Fibroblast of lung (primary cell): Measurements from ENCODE around the gene KCND3. TPM values are rescaled to one million over a fixed set of nuclear protein-coding genes. Genes with fewer than 3 reads are reported as not detected.

Experiments
- DNase-seq, 2 donors: peaks; one replicate each; pipeline versions ENCODE4 v3.0.0 to v3.0.0-alpha.2; 2010; ENCODE audit warnings: low read depth in 2 of 2
- H2AFZ ChIP-seq: 2 replicates; pipeline ENCODE4 v1.5.1; 2012; ENCODE audit warnings: low read length, control low read depth, inconsistent platforms
- H3K27ac ChIP-seq: 2 replicates; pipeline ENCODE4 v1.5.1; 2011; ENCODE audit warnings: low read length, control low read depth; ENCODE audit not compliant: insufficient read depth
- H3K27me3 ChIP-seq: 2 replicates; pipeline ENCODE4 v1.5.1; 2011; ENCODE audit warnings: mild to moderate bottlenecking, low read length; ENCODE audit not compliant: control insufficient read depth, insufficient read depth
- H3K36me3 ChIP-seq: 2 replicates; pipeline ENCODE4 v1.5.1; 2011; ENCODE audit warnings: low read length; ENCODE audit not compliant: control insufficient read depth, insufficient read depth
- H3K4me1 ChIP-seq: 2 replicates; pipeline ENCODE4 v1.5.1; 2011; ENCODE audit warnings: low read length; ENCODE audit not compliant: control insufficient read depth, insufficient read depth; ENCODE audit errors: extremely low read depth
- H3K4me2 ChIP-seq: 2 replicates; pipeline ENCODE4 v1.5.1; 2011; ENCODE audit warnings: low read length, control low read depth; ENCODE audit not compliant: insufficient read depth; ENCODE audit errors: extremely low read depth
- H3K4me3 ChIP-seq, 4 experiments: fragments of 200-600 bp in 1 of 4; sonication (generic) in 1 of 4; replicated peaks in 1 of 4; 2 replicates each; pipeline ENCODE4 v1.5.1; 2011 to 2016; ENCODE audit warnings: low read length in 4 of 4, low read depth in 3 of 4, mild to moderate bottlenecking in 3 of 4, control low read depth in 2 of 4, inconsistent platforms in 1 of 4, mixed read lengths in 1 of 4; ENCODE audit not compliant: insufficient read depth in 1 of 4; ENCODE audit errors: control extremely low read depth in 1 of 4
- H3K79me2 ChIP-seq: 2 replicates; pipeline ENCODE4 v1.5.1; 2012; ENCODE audit warnings: mild to moderate bottlenecking, low read length, inconsistent platforms; ENCODE audit not compliant: control insufficient read depth, insufficient read depth
- H3K9ac ChIP-seq: 2 replicates; pipeline ENCODE4 v1.5.1; 2011; ENCODE audit warnings: mild to moderate bottlenecking, low read length, control low read depth; ENCODE audit not compliant: insufficient read depth
- H3K9me3 ChIP-seq: 2 replicates; pipeline ENCODE4 v1.5.1; 2012; ENCODE audit warnings: low read depth, low read length; ENCODE audit not compliant: control insufficient read depth, insufficient read depth
- H4K20me1 ChIP-seq: 2 replicates; pipeline ENCODE4 v1.5.1; 2011; ENCODE audit warnings: low read length; ENCODE audit not compliant: control insufficient read depth, insufficient read depth; ENCODE audit errors: extremely low read depth
- EZH2 ChIP-seq: IDR thresholded peaks from 2 replicates; pipeline ENCODE4 v1.5.1; 2012; ENCODE audit warnings: low read length, control low read depth, mild to moderate bottlenecking; ENCODE audit errors: missing control alignments
- polyA plus RNA-seq, 2 donors: library from polyadenylated mRNA; depleted of rRNA in 1 of 2; stranded (reverse) in 1 of 2; unstranded in 1 of 2; fragments of >200 nt; gene quantifications; 2 replicates each; pipeline ENCODE4 v1.2.1, GENCODE V29; 2011 to 2012; ENCODE audit warnings: missing spikeins in 1 of 2
- total RNA-seq: library from RNA; depleted of rRNA; stranded (reverse); fragments of >200 nt; gene quantifications from 2 replicates; pipeline ENCODE4 v1.2.1, GENCODE V29; 2014
- TF ChIP-seq, protein P1 (sequence below), 2 donors: IDR thresholded peaks in 1 of 2; conservative IDR thresholded peaks in 1 of 2; 1 replicate in 1 of 2; 2 replicates in 1 of 2; pipeline ENCODE4 v1.5.1; 2011 to 2012; ENCODE audit warnings: low read length in 2 of 2, control low read depth in 1 of 2, inconsistent platforms in 1 of 2, low read depth in 1 of 2, mild to moderate bottlenecking in 1 of 2

The KCND3 gene
- total and polyA plus RNA-seq, 2 donors (not counting 1 experiment from before 2014, with no cell fraction given), result 0.66 to 9.3 TPM

DNA sequence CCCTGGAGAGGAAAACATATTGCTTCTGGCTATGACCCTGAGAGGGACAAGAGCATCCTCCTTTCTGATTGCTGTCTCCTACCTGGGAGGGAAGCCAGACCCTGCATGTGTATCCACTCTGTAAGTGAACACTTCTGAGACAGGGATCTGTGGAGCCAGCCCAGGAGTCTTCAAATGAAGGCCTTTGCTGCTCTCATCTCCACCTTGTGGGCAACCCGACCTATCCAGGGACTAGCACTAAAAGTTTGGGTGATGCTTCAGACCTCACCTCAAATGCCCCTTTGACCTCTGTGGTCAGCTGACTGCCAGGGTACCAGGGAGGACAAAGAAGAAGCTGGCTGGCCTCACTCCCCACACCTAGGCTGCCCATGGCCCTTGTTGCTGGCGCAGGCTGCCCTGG lies 64.7 kb downstream of the KCND3 start:
- Histone ChIP-seq H4K20me1 (no peaks in the 10 kb centered on the region), H3K4me1 (no peaks in the 10 kb centered on the region), H3K4me2 (no peak overlapping the region), H3K9me3 (no peaks in the 10 kb centered on the region), H3K27ac (no peak overlapping the region), H3K4me3 (no peak overlapping the region), H3K9ac (no peak overlapping the region), H3K79me2 (no peaks in the 10 kb centered on the region), H2AFZ (no peak overlapping the region), H3K36me3 (no peaks in the 10 kb centered on the region), H3K27me3 (no peaks in the 10 kb centered on the region)
- no peak for DNase-seq
- no peak for TF ChIP-seq EZH2
- TF ChIP-seq, protein P1, sequence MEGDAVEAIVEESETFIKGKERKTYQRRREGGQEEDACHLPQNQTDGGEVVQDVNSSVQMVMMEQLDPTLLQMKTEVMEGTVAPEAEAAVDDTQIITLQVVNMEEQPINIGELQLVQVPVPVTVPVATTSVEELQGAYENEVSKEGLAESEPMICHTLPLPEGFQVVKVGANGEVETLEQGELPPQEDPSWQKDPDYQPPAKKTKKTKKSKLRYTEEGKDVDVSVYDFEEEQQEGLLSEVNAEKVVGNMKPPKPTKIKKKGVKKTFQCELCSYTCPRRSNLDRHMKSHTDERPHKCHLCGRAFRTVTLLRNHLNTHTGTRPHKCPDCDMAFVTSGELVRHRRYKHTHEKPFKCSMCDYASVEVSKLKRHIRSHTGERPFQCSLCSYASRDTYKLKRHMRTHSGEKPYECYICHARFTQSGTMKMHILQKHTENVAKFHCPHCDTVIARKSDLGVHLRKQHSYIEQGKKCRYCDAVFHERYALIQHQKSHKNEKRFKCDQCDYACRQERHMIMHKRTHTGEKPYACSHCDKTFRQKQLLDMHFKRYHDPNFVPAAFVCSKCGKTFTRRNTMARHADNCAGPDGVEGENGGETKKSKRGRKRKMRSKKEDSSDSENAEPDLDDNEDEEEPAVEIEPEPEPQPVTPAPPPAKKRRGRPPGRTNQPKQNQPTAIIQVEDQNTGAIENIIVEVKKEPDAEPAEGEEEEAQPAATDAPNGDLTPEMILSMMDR (conservative IDR thresholded peaks at IDR 0.05 in 1 of 2, IDR thresholded peaks at IDR 0.05 in 1 of 2; ENCODE audit: low read depth in 1 of 2, low read length in 2 of 2), result no peak

DNA sequence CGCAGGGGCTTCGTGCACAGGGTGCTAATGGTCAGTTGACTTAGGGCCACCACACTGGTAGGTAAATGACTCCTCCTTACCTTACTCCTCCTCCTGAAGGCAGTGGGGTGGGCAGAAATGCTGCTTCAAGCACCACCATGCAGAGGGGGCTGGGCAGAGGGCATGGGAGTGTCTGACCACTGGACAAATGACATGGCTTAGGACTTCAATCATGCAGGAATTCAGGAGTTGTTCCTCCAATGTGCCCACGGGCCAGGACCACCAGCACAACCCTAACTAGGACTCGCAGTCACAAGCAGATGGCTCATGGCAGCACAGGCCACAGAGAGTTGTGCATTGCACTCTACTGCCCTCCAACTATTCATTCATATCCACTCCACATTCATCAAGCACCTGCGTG lies 65.7 kb downstream of the KCND3 start:
- Histone ChIP-seq H4K20me1 (no peaks in the 10 kb centered on the region), H2AFZ (no peak overlapping the region), H3K9ac (no peak overlapping the region), H3K79me2 (no peaks in the 10 kb centered on the region), H3K36me3 (no peaks in the 10 kb centered on the region), H3K27ac (no peak overlapping the region), H3K9me3 (no peaks in the 10 kb centered on the region), H3K4me2 (no peak overlapping the region), H3K4me1 (no peaks in the 10 kb centered on the region), H3K4me3 (no peak overlapping the region), H3K27me3 (no peaks in the 10 kb centered on the region)
- no peak for DNase-seq
- TF ChIP-seq EZH2, result no peak
- TF ChIP-seq, protein P1 (conservative IDR thresholded peaks at IDR 0.05 in 1 of 2, IDR thresholded peaks at IDR 0.05 in 1 of 2; ENCODE audit: low read depth in 1 of 2, low read length in 2 of 2), result no peak

DNA sequence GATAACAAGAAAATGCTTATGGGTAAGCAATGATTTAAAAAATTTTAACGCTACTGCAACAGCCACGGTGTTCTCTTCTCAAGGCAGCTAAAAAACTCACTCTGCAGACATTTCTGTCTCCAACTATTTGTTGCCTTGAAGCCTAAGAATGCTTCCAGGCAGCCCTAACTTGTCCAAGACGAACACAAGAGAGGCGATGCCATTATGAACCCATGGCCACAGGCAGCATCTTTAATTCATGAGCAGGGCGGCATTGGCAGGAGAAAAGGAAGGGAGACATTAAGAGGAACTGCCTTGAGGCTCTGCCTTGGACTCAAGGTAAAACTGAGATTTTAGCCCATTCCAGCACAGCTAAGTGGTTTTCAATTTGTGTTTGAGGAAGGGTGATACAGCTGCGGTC lies 67.5 kb downstream of the KCND3 start:
- Histone ChIP-seq H3K9ac (no peak overlapping the region), H4K20me1 (no peaks in the 10 kb centered on the region), H3K79me2 (no peaks in the 10 kb centered on the region), H3K27ac (no peak overlapping the region), H3K4me2 (no peak overlapping the region), H2AFZ (no peak overlapping the region), H3K9me3 (no peaks in the 10 kb centered on the region), H3K36me3 (no peaks in the 10 kb centered on the region), H3K4me3 (no peak overlapping the region), H3K4me1 (no peaks in the 10 kb centered on the region), H3K27me3 (no peaks in the 10 kb centered on the region)
- DNase-seq, result no peak
- TF ChIP-seq, protein P1 (conservative IDR thresholded peaks at IDR 0.05 in 1 of 2, IDR thresholded peaks at IDR 0.05 in 1 of 2; ENCODE audit: low read depth in 1 of 2, low read length in 2 of 2), result no peak
- no peak for TF ChIP-seq EZH2
